GM21825 (cell line): Measurements from ENCODE around the gene MLN.

ENCODE experiments used
- ATAC-seq: cut with Tn5 transposase; IDR thresholded peaks from one replicate; pipeline ENCODE4 v1.9.1; 2021; ENCODE audit warnings: mild to moderate bottlenecking, moderate library complexity; ENCODE audit not compliant: unreplicated experiment

MLN gene

GRCh38 chr6:33816911-33817310 lies 13.1 kb upstream of the MLN start:
- ATAC-seq: no peak

DNA sequence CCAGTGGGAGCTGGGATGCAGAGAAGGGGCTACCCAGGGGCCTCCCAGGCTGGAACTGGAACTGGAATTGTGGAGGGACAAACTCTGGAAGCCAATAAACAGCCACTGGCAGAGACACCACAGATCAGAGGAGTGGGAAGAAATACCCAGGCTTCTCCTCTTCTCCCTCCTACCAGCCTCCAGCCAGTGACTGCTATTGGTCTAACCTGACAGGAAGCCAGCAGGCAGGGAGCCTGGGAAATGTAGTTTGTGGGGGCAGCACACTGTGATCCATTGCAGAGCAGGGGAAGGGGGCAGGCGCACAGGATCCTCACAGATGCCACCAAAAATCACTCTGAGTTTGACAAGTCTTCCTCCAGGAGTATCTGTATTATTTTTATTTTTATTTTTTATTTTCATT lies 12.1 kb upstream of the MLN start:
- no peak for ATAC-seq

DNA sequence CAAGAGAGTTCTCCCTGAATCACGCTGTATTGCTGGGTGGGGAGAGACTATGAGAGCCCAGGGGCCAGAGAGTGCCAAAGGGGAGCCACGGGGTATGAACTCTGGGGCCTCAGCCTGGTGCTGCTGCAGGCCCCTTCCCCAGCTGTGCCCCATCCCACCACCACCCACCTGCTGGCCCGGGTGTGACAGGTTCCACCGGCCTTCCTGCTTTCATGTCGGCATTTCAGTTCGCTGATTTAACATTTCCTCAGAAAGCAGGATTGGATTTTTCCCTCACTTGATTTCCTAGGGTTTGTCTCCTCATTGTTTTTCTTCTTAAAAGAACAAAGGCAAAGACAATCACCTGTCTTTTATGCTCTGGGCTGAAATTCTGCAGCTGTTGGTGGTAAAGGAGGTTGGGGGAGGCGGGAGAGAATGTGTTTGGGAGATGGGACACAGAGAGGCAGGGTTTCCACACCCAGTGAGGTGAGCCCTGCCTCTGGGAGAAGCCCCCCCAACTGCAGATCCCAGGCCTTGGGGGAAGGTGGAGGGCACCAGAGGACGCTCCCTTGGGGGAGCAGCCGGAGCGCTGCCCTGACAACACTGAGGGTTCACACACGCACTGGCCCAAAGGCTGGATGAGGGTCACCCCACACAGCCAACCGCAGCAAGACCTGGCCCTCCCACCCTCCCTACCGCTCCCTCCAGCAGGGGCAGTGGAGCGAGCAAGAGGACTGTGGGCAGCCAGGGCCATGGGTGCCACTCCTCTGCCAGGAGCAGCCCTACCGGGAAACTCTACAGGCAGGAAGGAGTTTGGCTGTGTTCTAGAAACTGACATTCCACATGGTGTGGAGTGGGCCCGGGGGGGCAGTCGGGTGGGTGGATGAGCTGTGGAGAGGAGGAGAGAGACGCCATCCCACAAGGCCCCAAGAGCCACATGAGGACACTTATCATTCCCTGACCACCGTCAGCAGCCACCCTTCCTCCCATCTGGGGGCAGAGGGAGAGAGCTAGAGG lies 10.5 kb upstream of the MLN start:
- ATAC-seq: no peak

DNA sequence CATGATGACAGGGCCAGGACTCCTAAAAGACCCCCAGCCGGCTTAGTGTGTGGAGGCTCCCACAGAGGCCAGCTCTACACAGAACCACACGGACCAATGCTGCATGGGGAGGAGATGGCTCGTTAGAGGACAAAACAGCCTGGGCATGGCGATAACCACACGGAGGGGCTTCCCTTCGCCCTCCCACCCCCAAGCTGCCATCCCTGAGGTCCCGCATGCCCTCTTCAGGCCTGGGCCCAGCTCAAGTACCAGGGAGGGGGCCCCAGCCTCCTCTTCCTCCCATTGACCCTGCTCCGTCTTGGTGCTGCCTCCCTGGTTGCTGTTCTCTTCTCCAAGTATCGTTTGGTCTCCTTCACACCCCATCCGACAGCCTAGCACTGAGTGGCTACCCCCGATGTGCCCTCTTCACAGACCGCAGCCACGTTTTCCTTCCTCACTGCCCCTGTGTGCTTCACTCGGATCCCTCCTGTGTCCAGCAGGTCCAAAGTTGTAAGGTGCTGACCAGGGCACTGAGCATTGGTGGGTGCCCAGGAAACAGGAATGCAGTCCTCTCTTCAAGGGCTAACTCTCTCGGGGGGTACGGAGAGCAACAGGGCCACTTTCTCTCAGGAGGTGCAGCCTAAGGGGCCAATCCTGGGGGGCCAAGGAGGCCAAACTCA lies 9.6 kb upstream of the MLN start:
- no peak for ATAC-seq

DNA sequence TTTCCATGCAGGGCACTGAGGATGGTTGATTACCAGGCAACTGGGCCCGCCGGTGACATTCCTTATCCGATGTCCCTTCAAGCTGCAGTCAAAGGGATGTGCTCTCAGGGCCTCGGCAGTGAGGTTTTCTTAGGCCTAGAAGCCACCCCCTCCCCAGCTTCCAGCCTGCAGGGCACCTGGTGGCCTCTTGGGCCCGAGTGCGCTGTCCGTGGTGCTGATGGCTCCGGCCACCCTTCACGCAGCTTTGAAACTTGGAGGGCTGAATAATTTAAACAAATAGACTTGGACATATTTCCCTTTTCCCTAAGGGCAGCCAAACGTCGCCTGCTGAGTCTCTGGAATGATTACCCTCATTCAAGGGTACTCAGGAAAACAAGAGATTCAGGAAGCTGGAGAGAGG lies 8.9 kb upstream of the MLN start:
- ATAC-seq: no peak

- no peak for ATAC-seq
These were observed 5.8 kb upstream of the MLN start for GRCh38 chr6:33809594-33809993.

DNA sequence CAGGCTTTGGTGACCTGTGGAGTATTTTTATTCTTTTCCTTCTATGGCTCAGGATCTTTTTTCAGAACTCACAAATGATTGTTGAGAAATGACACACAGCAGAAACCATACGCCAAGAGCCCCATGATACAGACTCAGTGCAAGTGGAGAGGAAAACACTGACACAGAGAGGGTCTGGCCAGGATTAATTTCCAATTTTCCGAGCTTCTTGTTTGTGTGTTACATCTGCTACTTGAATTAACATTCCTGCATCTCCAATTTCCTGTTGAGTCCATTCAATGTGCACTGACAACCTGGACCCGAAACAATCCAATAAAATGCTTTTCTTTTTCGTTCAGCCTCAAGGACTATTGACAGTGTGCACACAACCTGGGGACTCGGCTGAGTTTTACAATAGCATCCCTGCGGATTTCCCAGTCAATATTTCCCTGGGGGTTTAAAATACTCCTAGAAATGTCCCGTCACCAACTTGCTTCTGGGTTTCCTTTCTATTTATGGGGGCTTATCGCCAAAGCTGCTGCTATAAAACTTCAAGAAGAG lies 4.9 kb upstream of the MLN start:
- no peak for ATAC-seq

- no peak for ATAC-seq
These were observed 3.8 kb upstream of the MLN start for GRCh38 chr6:33807606-33808005.

- ATAC-seq: no peak
These were observed 3.0 kb upstream of the MLN start for GRCh38 chr6:33806841-33807240.

DNA sequence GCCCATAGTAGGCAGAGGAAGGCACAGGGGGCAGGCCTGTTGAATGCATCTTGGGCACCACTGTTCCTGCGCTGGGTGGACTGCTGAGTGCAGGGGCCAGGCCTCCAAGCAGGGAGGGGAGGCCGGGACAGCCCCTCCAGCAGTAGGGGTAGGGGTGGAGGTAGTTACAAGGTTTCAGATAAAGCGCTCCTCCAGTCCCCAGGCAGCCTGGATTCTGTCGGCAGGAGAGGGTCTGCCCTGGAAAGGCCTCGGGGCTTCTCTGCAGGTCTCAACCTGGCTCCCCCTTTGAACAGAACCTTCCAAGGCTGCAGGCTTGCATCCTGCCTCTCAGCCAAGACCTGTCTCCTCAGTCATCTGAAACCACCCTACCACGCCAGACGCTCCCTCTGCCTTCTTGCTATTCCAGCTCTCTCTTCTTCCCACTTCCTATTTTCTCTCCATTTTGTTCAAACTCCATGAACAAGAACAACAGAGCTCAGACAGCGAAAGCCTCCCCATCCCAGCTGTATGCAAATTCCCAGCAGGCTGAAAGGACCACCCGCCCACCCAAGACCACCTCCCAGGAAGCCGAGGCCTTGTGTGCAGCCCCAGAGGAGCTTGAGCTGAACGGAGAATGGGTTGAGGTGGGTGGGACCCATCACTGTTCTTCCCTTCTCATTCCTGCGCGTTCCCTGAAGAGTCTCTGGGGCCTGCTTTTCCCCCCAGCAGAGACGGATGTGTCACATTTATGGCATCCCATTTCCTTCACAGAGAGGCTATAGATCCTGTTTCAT lies 1.4 kb downstream of the MLN start:
- no peak for ATAC-seq

DNA sequence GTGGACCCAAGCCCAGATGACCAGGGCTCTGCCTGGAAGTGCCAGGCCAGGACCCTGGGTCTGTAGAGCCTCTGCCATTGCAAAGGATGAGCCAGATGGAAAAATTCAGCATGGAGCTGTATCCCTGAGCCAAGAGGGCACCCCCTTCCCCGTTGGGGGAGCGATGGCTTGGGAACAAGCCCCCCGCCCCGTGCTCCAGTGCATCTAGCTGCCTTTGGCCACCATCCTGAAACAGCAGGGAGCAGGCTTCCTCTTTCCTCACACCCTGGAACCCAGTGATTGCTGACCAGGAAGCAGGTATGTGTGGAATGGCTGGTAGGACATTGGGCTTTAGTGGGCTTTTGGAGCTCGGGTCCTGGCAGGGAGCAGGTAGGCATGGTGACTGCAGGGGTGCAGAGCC lies 2.2 kb downstream of the MLN start:
- ATAC-seq: no peak

DNA sequence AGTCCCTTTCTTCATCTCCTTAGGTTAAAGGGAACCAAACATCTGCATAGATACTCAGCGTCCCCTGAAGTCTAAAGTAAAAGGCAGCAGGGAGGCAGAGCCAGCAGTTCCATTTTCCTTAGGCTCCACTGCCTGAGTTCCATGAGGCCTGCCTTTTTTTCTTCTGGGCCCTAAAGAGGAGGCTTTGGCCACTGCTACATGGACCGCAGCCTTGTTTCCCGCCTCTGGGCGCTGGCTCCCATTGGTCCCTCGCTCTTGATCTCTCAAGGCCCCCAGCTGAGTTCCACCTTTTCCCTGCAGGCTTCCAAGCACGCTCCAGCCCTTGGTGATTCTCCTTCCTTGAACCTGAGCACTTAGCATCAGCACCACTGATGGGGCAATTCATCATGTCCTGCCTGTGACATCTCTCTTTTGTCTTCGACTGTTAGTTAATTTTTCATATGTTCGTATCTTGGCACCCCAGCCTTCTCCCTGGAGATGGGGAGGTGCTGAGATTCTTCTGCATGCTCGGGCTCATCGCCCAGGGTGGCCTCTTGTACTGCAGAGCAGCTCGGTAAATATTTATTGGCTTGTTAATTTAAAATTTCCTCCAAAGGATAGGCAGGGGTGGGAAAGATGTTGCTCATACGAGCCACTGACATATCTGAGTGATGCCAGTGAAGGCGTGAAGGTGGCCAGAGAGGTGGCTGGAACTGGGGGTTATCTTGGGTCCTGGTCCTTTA lies 3.4 kb downstream of the MLN start:
- no peak for ATAC-seq

- ATAC-seq: no peak
These were observed 4.2 kb downstream of the MLN start for GRCh38 chr6:33799454-33800113.

GRCh38 chr6:33798343-33798848 lies 5.4 kb downstream of the MLN start:
- ATAC-seq: no peak

DNA sequence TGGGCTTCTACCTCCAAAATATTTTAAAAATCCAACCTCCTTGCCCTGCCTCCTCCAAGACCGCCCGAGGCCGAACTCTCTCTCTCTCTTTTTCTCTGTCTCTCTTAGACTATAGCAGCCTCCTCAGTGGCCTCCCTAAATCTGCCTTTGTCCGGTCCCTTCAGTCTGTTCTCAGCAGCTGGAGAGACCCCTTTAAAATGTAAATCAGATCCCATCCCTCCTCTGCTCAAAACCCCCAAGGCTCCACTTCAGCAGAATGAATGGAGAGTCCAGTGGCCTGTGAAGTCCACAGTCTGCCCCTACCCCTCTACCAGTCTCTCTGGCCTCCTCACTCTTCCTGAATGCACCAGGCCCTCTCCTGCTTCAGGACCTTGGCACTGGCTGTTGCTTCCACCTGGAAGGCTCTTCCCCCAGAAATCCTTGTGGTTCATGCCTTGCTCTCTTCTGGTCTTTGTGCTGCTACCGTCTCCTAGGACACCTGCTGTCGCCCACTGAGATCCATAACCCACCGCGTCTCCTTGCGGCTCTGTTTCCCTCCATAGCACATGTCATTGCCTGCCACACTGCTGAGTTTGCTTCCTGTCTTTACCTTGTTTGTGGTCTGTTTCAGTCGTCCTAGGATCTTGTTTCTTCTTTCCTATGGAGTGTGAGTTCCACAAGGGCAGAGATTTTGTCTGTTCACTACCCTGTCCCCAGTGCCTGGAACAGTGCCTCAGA lies 6.0 kb downstream of the MLN start:
- ATAC-seq: no peak

DNA sequence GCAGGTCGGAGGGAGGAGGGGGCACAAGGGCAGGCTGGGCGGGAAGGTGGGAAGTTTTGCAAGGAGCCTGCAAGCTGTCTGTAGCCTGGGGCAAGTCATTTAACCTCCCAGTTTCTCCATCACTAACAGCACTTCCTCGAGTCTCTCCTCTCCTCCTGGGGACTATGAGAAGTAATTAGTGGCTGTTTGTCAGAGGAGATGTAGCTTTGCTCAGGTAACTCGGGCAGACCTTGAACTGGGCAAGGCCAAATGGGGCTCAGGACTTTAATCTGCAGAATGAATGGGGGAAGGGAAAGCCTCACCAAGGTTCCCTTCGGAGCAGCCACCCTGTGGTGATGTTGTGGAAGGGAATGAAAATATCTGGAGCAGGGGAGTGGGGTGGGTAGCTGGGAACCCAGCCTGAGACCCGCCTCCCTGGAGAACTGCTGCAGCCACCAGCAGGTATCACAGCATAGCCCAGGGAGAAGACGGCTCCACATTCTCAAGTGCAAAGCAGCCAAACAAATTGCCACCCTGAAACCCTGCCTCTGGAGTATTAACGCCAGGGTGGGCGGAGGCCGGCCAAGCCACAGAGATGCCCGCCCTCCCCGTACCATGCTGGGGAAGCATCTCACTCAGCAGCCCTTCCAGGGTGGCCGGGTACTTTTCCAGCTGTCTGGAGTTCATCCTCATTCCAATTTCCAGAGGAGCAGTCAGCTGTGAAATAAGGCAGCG lies 8.7 kb downstream of the MLN start:
- ATAC-seq: no peak

DNA sequence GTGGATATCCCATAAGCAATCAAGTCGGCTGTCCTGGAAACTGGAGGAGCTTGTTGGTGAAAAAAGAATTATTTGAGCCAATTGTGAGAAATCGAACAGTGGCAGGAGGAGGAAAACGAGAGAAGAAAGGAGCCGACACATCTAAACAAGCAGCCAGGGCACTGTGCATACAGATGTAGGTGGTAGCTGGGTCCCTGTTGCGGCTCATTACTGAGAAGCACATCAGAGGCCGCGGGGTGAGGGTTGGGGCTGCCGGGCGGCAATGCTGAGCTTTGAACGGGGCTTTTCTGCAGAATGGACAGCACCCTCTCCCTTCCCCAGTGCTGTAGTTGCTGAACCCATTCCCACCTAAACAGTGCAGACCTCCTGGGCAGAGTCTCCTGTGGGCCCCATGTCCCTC lies 10.8 kb downstream of the MLN start:
- no peak for ATAC-seq

GRCh38 chr6:33791620-33792019 lies 12.2 kb downstream of the MLN start:
- no peak for ATAC-seq

DNA sequence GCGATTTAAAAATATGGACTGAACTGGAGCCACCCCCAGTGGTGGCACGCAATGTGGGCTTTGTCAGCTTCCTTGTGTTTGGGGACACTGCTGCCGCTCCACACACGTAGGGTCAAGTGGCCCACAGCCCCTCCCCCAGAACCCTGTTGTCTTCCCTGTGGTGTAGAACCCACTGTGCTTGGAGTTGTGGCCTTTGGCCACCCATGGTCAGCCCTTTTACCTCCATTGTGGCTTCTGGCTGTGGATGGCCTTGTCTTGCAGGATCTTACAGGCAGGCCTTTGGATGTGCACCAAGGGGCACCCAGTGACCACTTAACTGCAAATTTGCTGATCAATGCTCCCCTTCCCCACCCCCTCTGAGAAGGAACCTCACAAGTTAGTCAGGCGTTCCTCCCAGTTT lies 12.9 kb downstream of the MLN start:
- no peak for ATAC-seq
